Erythroblast (primary cell): Measurements from ENCODE around the gene TRPT1.

ENCODE experiments used
- GATA1 ChIP-seq: IDR thresholded peaks from 2 replicates; pipeline ENCODE4 v1.6.1; 2011; ENCODE audit warnings: low read depth, mild to moderate bottlenecking, control low read depth, low read length, moderate library complexity
- POLR2A ChIP-seq: IDR thresholded peaks from 2 replicates; pipeline ENCODE4 v1.6.1; 2011; ENCODE audit warnings: mild to moderate bottlenecking, low read length

GRCh38 chr11:64230171-64230984, 4.4 kb upstream of the TRPT1 start, which contains the start of gene DNAJC4:
- TF ChIP-seq POLR2A (peak; percentile 62), GATA1 (no peak)
